GM18499 (cell line): Measurements from ENCODE around the gene SVOPL.
"Not testable (repeated sequence)": the region's sequence is repeated elsewhere in the genome, so short reads cannot be mapped to it uniquely, and the experiment has no call there.

Source experiments
- ATAC-seq: cut with Tn5 transposase; IDR thresholded peaks from one replicate; pipeline ENCODE4 v1.9.1; 2021; ENCODE audit warnings: moderate number of reproducible peaks; ENCODE audit not compliant: insufficient read depth, unreplicated experiment

SVOPL gene

GRCh38 chr7:138700857-138701536 is at the start of gene SVOPL:
TSS of gene SVOPL (minus strand) at chr7:138701362. CDS start at chr7:138679045, 22,317 bp downstream.
- no peak for ATAC-seq

- ATAC-seq, result no peak
Observed at GRCh38 chr7:138750473-138750872, 49.3 kb upstream of the SVOPL start.

GRCh38 chr7:138749960-138750359 is 48.8 kb upstream of the SVOPL start:
- no peak for ATAC-seq

- no peak for ATAC-seq
Observed at GRCh38 chr7:138748666-138749065, 47.5 kb upstream of the SVOPL start.

GRCh38 chr7:138746073-138746472 is 44.9 kb upstream of the SVOPL start:
- no peak for ATAC-seq

GRCh38 chr7:138745189-138745588 is 44.0 kb upstream of the SVOPL start:
- no peak for ATAC-seq

GRCh38 chr7:138741453-138741735 is 40.2 kb upstream of the SVOPL start:
- no peak for ATAC-seq

- no peak for ATAC-seq
Observed at GRCh38 chr7:138739859-138740258, 38.7 kb upstream of the SVOPL start.

- peak; percentile 62 for ATAC-seq
Observed at GRCh38 chr7:138738551-138739335, 37.6 kb upstream of the SVOPL start.

GRCh38 chr7:138738114-138738513 is 37.0 kb upstream of the SVOPL start:
- ATAC-seq, result no peak

- no peak for ATAC-seq
Observed at GRCh38 chr7:138735399-138735798, 34.2 kb upstream of the SVOPL start.

- not testable (repeated sequence) for ATAC-seq
Observed at GRCh38 chr7:138731733-138732132, 30.6 kb upstream of the SVOPL start.

- no peak for ATAC-seq
Observed at GRCh38 chr7:138729444-138729843, 28.3 kb upstream of the SVOPL start.

GRCh38 chr7:138727336-138728099 is 26.4 kb upstream of the SVOPL start:
- ATAC-seq, result no peak

- ATAC-seq, result no peak
Observed at GRCh38 chr7:138726288-138726687, 25.1 kb upstream of the SVOPL start.

GRCh38 chr7:138720286-138720685 is 19.1 kb upstream of the SVOPL start:
- ATAC-seq, result no peak

GRCh38 chr7:138716889-138717288 is 15.7 kb upstream of the SVOPL start:
- ATAC-seq, result no peak

- no peak for ATAC-seq
Observed at GRCh38 chr7:138713191-138713590, 12.0 kb upstream of the SVOPL start.

GRCh38 chr7:138712652-138713051 is 11.5 kb upstream of the SVOPL start:
- no peak for ATAC-seq

- no peak for ATAC-seq
Observed at GRCh38 chr7:138710536-138711385, 9.6 kb upstream of the SVOPL start.
